Thoracic aorta (tissue), 2 donors: ENCODE results near the gene IGDCC3. TPM values are rescaled to one million over a fixed set of nuclear protein-coding genes. Genes with fewer than 3 reads are reported as not detected.

Source experiments
- ATAC-seq: fragments of 150-250 bp; one replicate; pipeline ENCODE4 v1.8.0; 2017; ENCODE audit warnings: low read depth; ENCODE audit not compliant: insufficient number of reproducible peaks, low FRiP score
- DNase-seq: peaks from one replicate; pipeline ENCODE4 v3.0.0-alpha.2; 2020; ENCODE audit warnings: low spot score
- H3K27ac ChIP-seq, 2 donors: fragments of 200-600 bp; sonication (generic); 1 replicate in 1 of 2; 2 replicates in 1 of 2; pipeline ENCODE4 v1.5.1; 2016; ENCODE audit warnings: mild to moderate bottlenecking in 2 of 2, moderate library complexity in 2 of 2
- H3K27me3 ChIP-seq: fragments of 200-600 bp; sonication (generic); replicated peaks from 2 replicates; pipeline ENCODE4 v1.6.0; 2016; ENCODE audit warnings: mild to moderate bottlenecking; ENCODE audit not compliant: insufficient read depth
- H3K36me3 ChIP-seq: fragments of 200-600 bp; sonication (generic); one replicate; pipeline ENCODE4 v1.5.1; 2016
- H3K4me1 ChIP-seq, 2 donors: fragments of 200-600 bp; sonication (generic); 1 replicate in 1 of 2; 2 replicates in 1 of 2; pipeline versions ENCODE4 v1.5.1 to v1.6.0; 2016; ENCODE audit warnings: low read depth in 2 of 2, mild to moderate bottlenecking in 1 of 2; ENCODE audit not compliant: control insufficient read depth in 1 of 2
- H3K4me3 ChIP-seq: fragments of 200-600 bp; sonication (generic); 2 replicates; pipeline ENCODE4 v1.5.1; 2016; ENCODE audit warnings: mild to moderate bottlenecking
- H3K9me3 ChIP-seq: fragments of 200-600 bp; sonication (generic); 2 replicates; pipeline ENCODE4 v1.5.1; 2016
- CTCF ChIP-seq: fragments of 200-600 bp; sonication (generic); IDR thresholded peaks from one replicate; pipeline ENCODE4 v1.5.1; 2019; ENCODE audit warnings: antibody characterized with exemption
- total RNA-seq, 2 donors: library from RNA; depleted of rRNA; stranded (reverse); fragments of >200 nt; gene quantifications; one replicate each; pipeline versions ENCODE4 v1.1.0 to v1.2.3, GENCODE V29; 2016

The IGDCC3 gene
- total RNA-seq, 2 donors from 2014 or later, result not detected

GRCh38 chr15:65344914-65345275, 32.9 kb downstream of the IGDCC3 start:
- no peaks in the 10 kb centered on the region for H3K4me1 ChIP-seq
- H3K36me3 ChIP-seq, result no peaks in the 10 kb centered on the region
- no peak overlapping the region for H3K27ac ChIP-seq
- ATAC-seq, result no peak
- DNase-seq, result no peak
- no peaks in the 10 kb centered on the region for H3K27me3 ChIP-seq
- H3K4me3 ChIP-seq, result no peak overlapping the region
- TF ChIP-seq CTCF, result no peak
- H3K9me3 ChIP-seq, result no peaks in the 10 kb centered on the region

- DNase-seq (no peak), ATAC-seq (no peak)
- Histone ChIP-seq H3K36me3 (no peaks in the 10 kb centered on the region), H3K27me3 (no peaks in the 10 kb centered on the region), H3K9me3 (no peaks in the 10 kb centered on the region), H3K27ac (no peak overlapping the region), H3K4me1 (no peaks in the 10 kb centered on the region), H3K4me3 (no peak overlapping the region)
- TF ChIP-seq CTCF, result no peak
Measured at GRCh38 chr15:65344214-65344913, 33.4 kb downstream of the IGDCC3 start.

GRCh38 chr15:65343374-65343981, 34.3 kb downstream of the IGDCC3 start:
- no peak overlapping the region for H3K27ac ChIP-seq
- no peak overlapping the region for H3K4me3 ChIP-seq
- no peak for ATAC-seq
- no peaks in the 10 kb centered on the region for H3K27me3 ChIP-seq
- H3K36me3 ChIP-seq, result no peaks in the 10 kb centered on the region
- DNase-seq, result no peak
- no peaks in the 10 kb centered on the region for H3K4me1 ChIP-seq
- H3K9me3 ChIP-seq, result no peaks in the 10 kb centered on the region
- TF ChIP-seq CTCF, result no peak

- Histone ChIP-seq H3K27ac (no peak overlapping the region), H3K36me3 (no peaks in the 10 kb centered on the region), H3K4me3 (no peak overlapping the region), H3K27me3 (no peaks in the 10 kb centered on the region), H3K9me3 (no peaks in the 10 kb centered on the region), H3K4me1 (no peaks in the 10 kb centered on the region)
- TF ChIP-seq CTCF, result no peak
- no peak for DNase-seq
- ATAC-seq, result no peak
Measured at GRCh38 chr15:65342493-65342892, 35.3 kb downstream of the IGDCC3 start.

- Histone ChIP-seq H3K27ac (no peak overlapping the region), H3K27me3 (no peaks in the 10 kb centered on the region), H3K4me1 (no peaks in the 10 kb centered on the region), H3K36me3 (no peaks in the 10 kb centered on the region), H3K4me3 (no peak overlapping the region), H3K9me3 (no peaks in the 10 kb centered on the region)
- TF ChIP-seq CTCF, result no peak
- DNase-seq, result no peak
- no peak for ATAC-seq
Measured at GRCh38 chr15:65339920-65340319, 37.9 kb downstream of the IGDCC3 start.
